OCI-LY7 (cell line): ENCODE results near the gene ATPAF1.

Experiments used
- EZH2phosphoT487 ChIP-seq: fragments of 200-600 bp; sonication (generic); IDR thresholded peaks from 2 replicates; pipeline ENCODE4 v1.6.1; 2018; ENCODE audit warnings: low read depth, borderline replicate concordance, mild to moderate bottlenecking, mixed run types, antibody characterized with exemption, low read length, moderate library complexity, mixed read lengths
- TF ChIP-seq, protein P1 (sequence below): fragments of 200-600 bp; sonication (generic); conservative IDR thresholded peaks from 2 replicates; pipeline ENCODE4 v1.5.1; 2014; ENCODE audit warnings: mild to moderate bottlenecking, antibody characterized with exemption, low read length, moderate library complexity, mixed read lengths

DNA sequence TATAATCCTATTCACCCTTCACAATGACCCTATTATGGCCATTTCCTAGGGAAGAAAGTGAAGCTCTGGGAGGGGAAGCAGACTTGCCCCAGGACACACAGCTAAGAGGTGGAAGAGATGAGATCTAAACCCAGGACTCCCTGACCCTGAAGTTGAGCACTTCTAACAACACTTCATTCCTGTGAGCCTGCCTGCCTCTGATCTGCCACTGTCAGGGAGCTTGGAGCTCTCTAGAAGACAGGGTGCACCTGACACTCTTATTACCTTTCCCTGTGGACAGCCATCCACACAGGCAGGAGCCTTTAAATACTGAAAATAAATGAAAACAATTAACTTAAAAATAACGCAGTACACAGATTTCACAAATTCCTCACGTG is 64.7 kb downstream of the ATPAF1 start:
- TF ChIP-seq, protein P1, sequence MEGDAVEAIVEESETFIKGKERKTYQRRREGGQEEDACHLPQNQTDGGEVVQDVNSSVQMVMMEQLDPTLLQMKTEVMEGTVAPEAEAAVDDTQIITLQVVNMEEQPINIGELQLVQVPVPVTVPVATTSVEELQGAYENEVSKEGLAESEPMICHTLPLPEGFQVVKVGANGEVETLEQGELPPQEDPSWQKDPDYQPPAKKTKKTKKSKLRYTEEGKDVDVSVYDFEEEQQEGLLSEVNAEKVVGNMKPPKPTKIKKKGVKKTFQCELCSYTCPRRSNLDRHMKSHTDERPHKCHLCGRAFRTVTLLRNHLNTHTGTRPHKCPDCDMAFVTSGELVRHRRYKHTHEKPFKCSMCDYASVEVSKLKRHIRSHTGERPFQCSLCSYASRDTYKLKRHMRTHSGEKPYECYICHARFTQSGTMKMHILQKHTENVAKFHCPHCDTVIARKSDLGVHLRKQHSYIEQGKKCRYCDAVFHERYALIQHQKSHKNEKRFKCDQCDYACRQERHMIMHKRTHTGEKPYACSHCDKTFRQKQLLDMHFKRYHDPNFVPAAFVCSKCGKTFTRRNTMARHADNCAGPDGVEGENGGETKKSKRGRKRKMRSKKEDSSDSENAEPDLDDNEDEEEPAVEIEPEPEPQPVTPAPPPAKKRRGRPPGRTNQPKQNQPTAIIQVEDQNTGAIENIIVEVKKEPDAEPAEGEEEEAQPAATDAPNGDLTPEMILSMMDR, result no peak
- TF ChIP-seq EZH2phosphoT487, result no peak
